GM20000 (cell line): ENCODE data around the gene NUSAP1.
A peak's percentile ranks its signal among the peaks of the same experiment; 100 is the strongest.
"Not testable (repeated sequence)": the region's sequence is repeated elsewhere in the genome, so short reads cannot be mapped to it uniquely, and the experiment has no call there.

Experiments
- DNase-seq: peaks from one replicate; pipeline ENCODE4 v3.0.0; 2012; ENCODE audit warnings: low spot score
- CTCF ChIP-seq: IDR thresholded peaks from 2 replicates; pipeline ENCODE4 v1.5.1; 2012; ENCODE audit warnings: mild to moderate bottlenecking, control low read depth; ENCODE audit errors: extremely low read depth, missing control alignments

The NUSAP1 gene

DNA sequence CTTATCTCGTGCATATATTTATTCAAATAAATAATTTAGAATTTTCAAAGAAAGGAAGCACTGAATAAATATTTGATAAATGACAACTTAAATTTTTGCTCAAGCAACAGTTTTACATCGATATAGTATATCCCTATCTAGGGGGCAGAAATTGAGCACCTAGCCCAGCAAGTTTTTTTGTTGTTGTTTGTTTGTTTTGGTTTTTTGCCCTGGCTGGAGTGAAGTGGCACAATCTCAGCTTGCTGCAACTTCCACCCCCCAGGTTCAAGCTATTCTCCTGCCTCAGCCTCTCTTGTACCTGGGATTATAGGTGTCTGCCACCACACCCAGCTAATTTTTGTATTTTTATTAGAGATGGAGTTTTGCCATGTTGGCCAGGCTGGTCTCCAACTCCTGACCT lies 42.7 kb upstream of the NUSAP1 start:
- TF ChIP-seq CTCF = no peak
- no peak for DNase-seq

DNA sequence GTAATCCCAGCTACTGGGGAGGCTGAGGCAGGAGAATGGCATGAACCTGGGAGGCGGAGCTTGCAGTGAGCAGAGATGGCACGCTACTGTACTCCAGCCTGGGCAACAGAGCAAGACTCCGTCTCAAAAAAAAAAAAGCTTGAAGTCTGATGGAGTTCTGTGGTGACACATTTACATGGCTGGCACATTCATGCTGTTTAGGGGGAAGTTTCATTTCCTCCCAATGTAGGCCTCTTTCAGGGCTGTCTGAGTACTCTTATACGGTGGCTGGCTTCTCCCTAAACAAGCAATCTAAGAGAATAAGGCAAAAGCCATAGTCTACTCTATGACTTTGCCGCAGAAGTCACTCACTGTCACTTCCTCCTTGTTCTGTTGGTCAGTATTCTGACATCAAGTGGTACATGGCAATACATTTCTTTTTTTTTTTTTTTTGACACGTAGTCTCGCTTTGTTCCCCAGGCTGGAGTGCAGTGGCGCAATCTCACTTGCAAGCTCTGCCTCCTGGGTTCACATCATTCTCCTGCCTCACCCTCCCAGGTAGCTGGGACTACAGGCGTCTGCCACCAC lies 41.5 kb upstream of the NUSAP1 start:
- TF ChIP-seq CTCF = no peak
- peak; percentile 50 for DNase-seq

DNA sequence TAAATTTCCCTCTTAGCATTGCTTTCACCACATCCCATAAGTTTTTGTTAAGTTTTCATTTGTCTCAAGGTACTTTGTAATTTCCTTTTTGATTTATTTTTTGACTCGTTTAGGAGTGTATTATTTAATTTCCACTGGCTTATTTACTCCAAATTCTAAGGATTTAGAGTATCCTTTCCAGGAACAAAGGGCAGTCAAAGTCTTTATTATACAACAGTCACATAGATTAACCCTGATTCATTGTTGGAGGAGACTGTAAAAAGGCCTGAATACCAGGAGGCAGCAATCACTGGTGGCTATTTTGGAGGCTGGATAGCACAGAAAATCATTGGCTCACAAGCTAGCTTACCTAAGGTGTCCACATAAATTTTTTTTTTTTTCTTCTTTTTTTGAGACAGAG lies 40.2 kb upstream of the NUSAP1 start:
- DNase-seq = no peak
- no peak for TF ChIP-seq CTCF

DNA sequence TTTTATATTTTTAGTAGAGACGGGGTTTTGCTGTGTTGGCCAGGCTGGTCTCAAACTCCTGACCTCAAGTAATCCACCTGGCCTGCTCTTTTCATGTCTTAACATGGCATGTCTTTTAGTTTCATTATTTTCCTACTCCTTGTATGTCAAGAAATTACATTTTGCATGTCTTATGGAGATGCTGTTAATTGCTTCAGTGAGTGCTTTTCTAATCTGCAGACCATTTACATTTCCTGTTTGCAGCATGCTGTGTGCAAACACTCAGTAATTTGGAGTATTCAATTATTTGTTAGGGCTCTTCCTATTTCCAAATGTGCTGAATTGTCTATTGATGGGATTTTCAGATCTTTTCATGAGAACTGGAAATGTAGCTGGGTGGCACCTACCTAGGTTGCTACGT lies 31.5 kb upstream of the NUSAP1 start:
- not testable (repeated sequence) for DNase-seq

- no peak for TF ChIP-seq CTCF
- DNase-seq = no peak
These were observed 31.1 kb upstream of the NUSAP1 start for GRCh38 chr15:41301587-41301986.

DNA sequence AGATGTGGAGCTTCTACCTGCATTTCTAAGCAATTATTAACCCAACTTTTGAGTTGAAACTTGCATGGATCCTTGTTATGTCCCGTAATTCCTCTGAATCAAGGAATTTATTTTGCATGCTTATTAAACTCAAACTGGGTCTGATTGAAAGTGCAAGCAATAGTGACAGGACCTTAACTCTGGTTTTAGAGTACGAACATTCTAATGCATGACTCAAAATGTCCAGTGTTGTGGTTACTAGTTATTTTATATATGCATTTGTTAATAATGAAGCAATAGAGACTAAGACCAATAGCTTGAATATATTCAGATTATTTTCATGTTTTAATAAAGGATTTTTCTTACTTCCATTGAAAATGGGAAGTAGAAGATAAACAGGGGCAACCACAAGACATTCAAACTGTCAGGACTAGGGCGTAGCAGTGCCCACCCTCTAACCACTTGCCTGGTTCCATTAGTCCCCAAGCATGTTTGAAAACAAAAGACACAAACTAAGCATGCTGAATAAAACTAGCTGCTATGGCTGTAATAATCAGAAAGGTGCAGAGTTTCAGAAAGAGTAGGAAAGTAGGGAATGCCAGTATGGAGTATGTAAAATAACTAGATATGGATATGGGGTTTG lies 28.4 kb upstream of the NUSAP1 start:
- no peak for TF ChIP-seq CTCF
- DNase-seq = no peak

GRCh38 chr15:41307679-41308078 lies 25.0 kb upstream of the NUSAP1 start:
- no peak for TF ChIP-seq CTCF
- DNase-seq = no peak
